Transverse colon (tissue), 4 donors: ENCODE results near the gene ADD3. TPM values are rescaled to one million over a fixed set of nuclear protein-coding genes. Genes with fewer than 3 reads are reported as not detected.

Source experiments
- DNase-seq: peaks from one replicate; pipeline ENCODE4 v3.0.0-alpha.2; 2019
- H3K27ac ChIP-seq, 4 donors: fragments of 200-600 bp; sonication (generic); 2 replicates each; pipeline ENCODE4 v1.5.1; 2016 to 2018; ENCODE audit warnings: inconsistent platforms in 4 of 4
- H3K27me3 ChIP-seq: fragments of 200-600 bp; sonication (generic); 2 replicates; pipeline ENCODE4 v1.5.1; 2017; ENCODE audit warnings: inconsistent platforms
- H3K36me3 ChIP-seq, 4 donors: fragments of 200-600 bp; sonication (generic); 2 replicates each; pipeline ENCODE4 v1.5.1; 2017 to 2019; ENCODE audit warnings: inconsistent platforms in 4 of 4
- H3K4me1 ChIP-seq, 4 donors: fragments of 200-600 bp; sonication (generic); 2 replicates each; pipeline ENCODE4 v1.5.1; 2017 to 2020; ENCODE audit warnings: inconsistent platforms in 4 of 4
- H3K4me3 ChIP-seq, 4 donors: fragments of 200-600 bp; sonication (generic); 1 replicate in 1 of 4; 2 replicates in 3 of 4; pipeline versions ENCODE4 v1.5.1 to v1.6.1; 2017 to 2019; ENCODE audit warnings: inconsistent platforms in 4 of 4
- H3K9me3 ChIP-seq, 2 donors: fragments of 200-600 bp; sonication (generic); 2 replicates each; pipeline ENCODE4 v1.5.1; 2017 to 2019; ENCODE audit warnings: inconsistent platforms in 2 of 2
- EP300 ChIP-seq: sonication (generic); formaldehyde crosslinking; IDR thresholded peaks from one replicate; pipeline ENCODE4 v1.6.1; 2017; ENCODE audit warnings: antibody characterized with exemption, low read depth
- POLR2A ChIP-seq: fragments of 450-650 bp; IDR thresholded peaks from one replicate; pipeline ENCODE4 v1.6.1; 2016; ENCODE audit warnings: antibody characterized with exemption, mild to moderate bottlenecking, moderate library complexity
- POLR2AphosphoS5 ChIP-seq, 3 donors: sonication (generic); formaldehyde crosslinking; IDR thresholded peaks; one replicate each; pipeline ENCODE4 v1.6.1; 2016; ENCODE audit warnings: antibody characterized with exemption in 3 of 3
- WGBS, 2 donors: methylation state at CpG; one replicate each; pipeline ENCODE4 v1.1.5; 2018; ENCODE audit warnings: low coverage in 1 of 2; 5-methylcytosine and 5-hydroxymethylcytosine counted together
- in situ Hi-C, 4 donors: fragments of 200-750 bp; cut with MboI; loops; one replicate each; pipeline versions ENCODE4 v1.15.0 to v1.15.1; 2017; ENCODE audit warnings: low sequenced_read_pairs in 3 of 4, low pct_ligation_motif_present in 1 of 4, low pct_unique_long_range_greater_than_20kb in 1 of 4
- intact Hi-C: fragments of 100-400 bp; cut with DNase I; formaldehyde crosslinking; loops from one replicate; pipeline ENCODE4 v1.15.1; 2023; ENCODE audit warnings: low total_unique reads
- total RNA-seq, 4 donors: library from RNA; depleted of rRNA; stranded (reverse); fragments of >200 nt; gene quantifications; one replicate each; pipeline ENCODE4 v1.1.0, GENCODE V29; 2016
- TF ChIP-seq, protein P1 (sequence below), 5 experiments: fragments of 200-600 bp in 3 of 5; fragments of 450-650 bp in 2 of 5; sonication (generic) in 3 of 5; IDR thresholded peaks; 1 replicate in 2 of 5; 2 replicates in 3 of 5; pipeline ENCODE4 v1.5.1; 2016 to 2017; ENCODE audit warnings: antibody characterized with exemption in 5 of 5, inconsistent platforms in 3 of 5, mild to moderate bottlenecking in 2 of 5, moderate library complexity in 1 of 5

ADD3 gene
- total RNA-seq, 4 donors from 2014 or later: 175 to 342 (median 258) TPM

DNA sequence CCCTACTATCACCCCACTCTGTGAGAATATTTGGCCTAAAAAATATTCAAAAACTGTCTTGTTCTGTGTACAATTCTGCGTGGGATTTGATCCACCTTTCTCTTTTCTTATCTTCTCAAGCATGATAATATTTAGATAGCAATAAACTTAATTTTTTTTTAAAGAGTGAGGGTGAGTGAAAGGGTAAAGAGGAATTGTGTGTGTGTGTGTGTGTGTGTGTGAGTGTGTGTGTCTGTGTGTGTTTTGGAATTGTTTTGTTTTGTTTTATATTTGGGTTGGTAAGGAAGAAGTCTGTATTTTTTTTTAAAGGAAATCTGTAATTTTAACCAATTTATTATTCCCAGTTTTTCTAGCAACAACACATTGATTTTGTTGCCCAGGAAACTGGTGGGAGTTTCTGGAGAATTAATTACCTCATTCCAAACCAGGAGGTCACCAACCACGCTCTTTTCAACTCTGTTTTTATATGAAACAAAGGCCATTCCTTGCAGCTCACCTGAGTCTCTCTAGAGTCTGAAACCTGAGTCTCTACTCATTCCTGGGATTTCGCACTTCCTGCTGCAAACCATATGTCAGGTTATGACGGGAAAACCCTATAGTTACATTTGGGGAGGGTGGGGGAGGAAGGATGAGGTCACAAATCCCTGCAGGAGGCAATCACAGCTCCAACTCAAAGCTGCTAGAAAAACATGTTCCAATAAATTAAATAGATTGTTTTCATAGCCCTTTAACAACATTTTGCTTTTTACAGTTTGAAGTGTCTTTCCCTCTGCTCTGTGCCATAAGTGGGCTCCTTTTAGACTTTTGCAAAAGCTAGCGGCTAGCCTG lies 46.4 kb upstream of the ADD3 start:
- WGBS, 2 donors: 53 to 54% methylated on average over 5 of the region's 5 CpGs
- no peaks in the 10 kb centered on the region for H3K9me3 ChIP-seq
- no peaks in the 10 kb centered on the region for H3K36me3 ChIP-seq
- peak overlapping the region in 1 of 4 donors; percentile 19 for H3K27ac ChIP-seq
- TF ChIP-seq POLR2A (no peak), POLR2AphosphoS5 (IDR thresholded peaks at IDR 0.05) (no peak), EP300 (no peak)
- TF ChIP-seq, protein P1, sequence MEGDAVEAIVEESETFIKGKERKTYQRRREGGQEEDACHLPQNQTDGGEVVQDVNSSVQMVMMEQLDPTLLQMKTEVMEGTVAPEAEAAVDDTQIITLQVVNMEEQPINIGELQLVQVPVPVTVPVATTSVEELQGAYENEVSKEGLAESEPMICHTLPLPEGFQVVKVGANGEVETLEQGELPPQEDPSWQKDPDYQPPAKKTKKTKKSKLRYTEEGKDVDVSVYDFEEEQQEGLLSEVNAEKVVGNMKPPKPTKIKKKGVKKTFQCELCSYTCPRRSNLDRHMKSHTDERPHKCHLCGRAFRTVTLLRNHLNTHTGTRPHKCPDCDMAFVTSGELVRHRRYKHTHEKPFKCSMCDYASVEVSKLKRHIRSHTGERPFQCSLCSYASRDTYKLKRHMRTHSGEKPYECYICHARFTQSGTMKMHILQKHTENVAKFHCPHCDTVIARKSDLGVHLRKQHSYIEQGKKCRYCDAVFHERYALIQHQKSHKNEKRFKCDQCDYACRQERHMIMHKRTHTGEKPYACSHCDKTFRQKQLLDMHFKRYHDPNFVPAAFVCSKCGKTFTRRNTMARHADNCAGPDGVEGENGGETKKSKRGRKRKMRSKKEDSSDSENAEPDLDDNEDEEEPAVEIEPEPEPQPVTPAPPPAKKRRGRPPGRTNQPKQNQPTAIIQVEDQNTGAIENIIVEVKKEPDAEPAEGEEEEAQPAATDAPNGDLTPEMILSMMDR (IDR thresholded peaks at IDR 0.05): no peak
- DNase-seq: no peak
- H3K4me3 ChIP-seq: no peak overlapping the region
- intact Hi-C loops (no loop called here), in situ Hi-C loops (no loop called here)
- no peaks in the 10 kb centered on the region for H3K27me3 ChIP-seq
- peaks cover 0 to 25% (median 9%) of the 10 kb centered on the region in 4 donors for H3K4me1 ChIP-seq

DNA sequence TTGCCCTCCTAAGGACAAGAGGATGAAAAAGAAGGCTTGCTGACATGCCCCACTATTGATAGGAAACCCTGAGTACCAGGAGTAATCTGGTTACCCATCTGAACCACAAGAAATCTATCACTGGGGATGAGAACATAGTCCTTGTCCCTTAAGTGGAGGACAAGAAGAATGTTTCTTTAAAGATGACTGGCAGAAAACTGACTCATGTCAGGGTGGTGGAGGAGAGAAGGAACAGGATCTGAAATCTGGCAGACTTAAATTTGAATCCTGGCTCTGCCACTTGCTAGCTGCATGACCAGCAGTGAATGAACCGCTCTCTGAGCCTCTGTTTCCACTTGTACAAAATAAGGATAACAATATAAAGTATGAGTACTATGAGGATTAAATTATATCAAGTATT lies 45.5 kb upstream of the ADD3 start:
- Histone ChIP-seq H3K4me3 (no peak overlapping the region), H3K4me1 (peaks cover under 1 to 33% (median 17%) of the 10 kb centered on the region in 4 donors), H3K9me3 (no peaks in the 10 kb centered on the region), H3K27me3 (no peaks in the 10 kb centered on the region), H3K27ac (peak overlapping the region in 1 of 4 donors; percentile 19), H3K36me3 (no peaks in the 10 kb centered on the region)
- 79 to 80% methylated on average over 1 of the region's 1 CpG for WGBS, 2 donors
- intact Hi-C loops: no loop called here
- no peak for TF ChIP-seq POLR2A
- TF ChIP-seq, protein P1 (IDR thresholded peaks at IDR 0.05): no peak
- no peak for TF ChIP-seq EP300
- TF ChIP-seq POLR2AphosphoS5 (IDR thresholded peaks at IDR 0.05): no peak
- in situ Hi-C loops: no loop called here
- no peak for DNase-seq

DNA sequence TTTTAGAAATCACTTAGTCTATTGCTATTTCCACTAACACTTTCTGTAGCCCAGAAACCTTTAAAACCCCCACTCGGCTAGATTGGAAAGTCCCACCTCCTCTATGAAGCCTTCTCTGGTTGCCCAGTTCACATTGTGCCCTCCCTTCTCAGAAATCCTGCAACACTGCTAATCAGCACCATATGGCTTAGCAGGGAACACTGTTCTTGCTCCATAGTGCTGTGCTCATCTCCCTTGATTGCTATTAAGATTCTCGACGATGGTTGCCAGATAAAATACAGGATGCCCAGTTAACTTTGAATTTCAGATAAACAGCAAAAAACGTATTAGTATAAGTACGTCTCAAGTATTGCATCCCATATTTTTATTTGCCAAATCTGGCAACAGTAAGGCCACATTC lies 44.3 kb upstream of the ADD3 start:
- in situ Hi-C loops: no loop called here
- no peaks in the 10 kb centered on the region for H3K27me3 ChIP-seq
- H3K4me1 ChIP-seq: peaks cover 4 to 45% (median 25%) of the 10 kb centered on the region in 4 donors
- 65 to 83% methylated on average over 5 of the region's 5 CpGs for WGBS, 2 donors
- H3K4me3 ChIP-seq: no peak overlapping the region
- DNase-seq: no peak
- no peak for TF ChIP-seq POLR2A
- TF ChIP-seq EP300: no peak
- TF ChIP-seq, protein P1 (IDR thresholded peaks at IDR 0.05): no peak
- TF ChIP-seq POLR2AphosphoS5 (IDR thresholded peaks at IDR 0.05): no peak
- intact Hi-C loops: no loop called here
- no peaks in the 10 kb centered on the region for H3K9me3 ChIP-seq
- H3K27ac ChIP-seq: no peak overlapping the region
- no peaks in the 10 kb centered on the region for H3K36me3 ChIP-seq

DNA sequence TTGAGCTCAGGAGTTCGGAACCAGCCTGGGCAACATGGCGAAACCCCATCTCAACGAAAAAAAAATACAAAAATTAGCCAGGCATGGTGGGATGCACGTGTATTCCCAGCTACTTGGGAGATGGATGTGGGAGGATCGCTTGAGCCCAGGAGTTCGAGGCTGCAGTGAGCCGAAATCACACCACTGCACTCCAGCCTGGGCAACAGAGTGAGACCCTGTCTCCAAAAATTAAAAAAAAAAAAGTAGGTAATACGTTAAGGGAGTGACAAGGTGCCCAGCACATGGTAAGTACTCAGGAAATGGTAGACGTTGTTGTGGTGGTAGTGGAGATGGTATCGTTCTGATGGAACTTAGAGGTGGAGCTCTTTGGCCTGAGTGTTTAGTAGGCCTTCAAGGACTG lies 43.5 kb upstream of the ADD3 start:
- 88 to 90% methylated on average over 9 to 10 of the region's 10 CpGs for WGBS, 2 donors
- H3K4me3 ChIP-seq: no peak overlapping the region
- TF ChIP-seq POLR2AphosphoS5 (IDR thresholded peaks at IDR 0.05) (no peak), POLR2A (no peak), EP300 (no peak)
- TF ChIP-seq, protein P1 (IDR thresholded peaks at IDR 0.05): no peak
- H3K27ac ChIP-seq: no peak overlapping the region
- no peaks in the 10 kb centered on the region for H3K36me3 ChIP-seq
- no peak for DNase-seq
- intact Hi-C loops (no loop called here), in situ Hi-C loops (no loop called here)
- H3K9me3 ChIP-seq: no peaks in the 10 kb centered on the region
- no peaks in the 10 kb centered on the region for H3K27me3 ChIP-seq
- peaks cover 7 to 51% (median 31%) of the 10 kb centered on the region in 4 donors for H3K4me1 ChIP-seq
